Measurements from ENCODE around the gene KLK14. TPM values are rescaled to one million over a fixed set of nuclear protein-coding genes. Genes with fewer than 3 reads are reported as not detected.

The KLK14 gene
- polyA plus RNA-seq, 1 experiment: 0.06 TPM

GRCh38 chr19:51086153-51086850, 3.6 kb upstream of the KLK14 start:
- Histone ChIP-seq H3K36me3 (ENCODE audit: control insufficient read depth, insufficient read depth, low read length) (no peaks in the 10 kb centered on the region), H3K4me3 (ENCODE audit: low read depth, low read length) (no peak overlapping the region), H3K27me3 (ENCODE audit: control insufficient read depth, insufficient read depth, low read length) (no peaks in the 10 kb centered on the region)
- ChIA-PET POLR2A (interaction anchor here (0.5 kb wide), 1 partner anchor 20 kb away, joined by 7 read pairs; no protein-coding TSS in a partner anchor), CTCF (interaction anchor here (0.9 to 1.3 kb wide), 2 partner anchors 10 to 90 kb away, joined by 3 to 5 read pairs; no protein-coding TSS in a partner anchor)
- TF ChIP-seq CTCF (IDR thresholded peaks at IDR 0.05; ENCODE audit: insufficient read depth, low read depth, low read length): no peak
- no peak for DNase-seq (ENCODE audit: low read depth)

GRCh38 chr19:51084505-51084904, 1.8 kb upstream of the KLK14 start:
- ChIA-PET POLR2A (no interaction called here), CTCF (no interaction called here)
- no peaks in the 10 kb centered on the region for H3K36me3 ChIP-seq (ENCODE audit: control insufficient read depth, insufficient read depth, low read length)
- no peaks in the 10 kb centered on the region for H3K27me3 ChIP-seq (ENCODE audit: control insufficient read depth, insufficient read depth, low read length)
- H3K4me3 ChIP-seq (ENCODE audit: low read depth, low read length): no peak overlapping the region
- TF ChIP-seq CTCF (IDR thresholded peaks at IDR 0.05; ENCODE audit: insufficient read depth, low read depth, low read length): no peak
- DNase-seq (ENCODE audit: low read depth): no peak

GRCh38 chr19:51083783-51084182, 1.1 kb upstream of the KLK14 start:
- Histone ChIP-seq H3K4me3 (ENCODE audit: low read depth, low read length) (no peak overlapping the region), H3K36me3 (ENCODE audit: control insufficient read depth, insufficient read depth, low read length) (no peaks in the 10 kb centered on the region), H3K27me3 (ENCODE audit: control insufficient read depth, insufficient read depth, low read length) (no peaks in the 10 kb centered on the region)
- ChIA-PET POLR2A (no interaction called here), CTCF (interaction anchor here (0.8 kb wide), 1 partner anchor 13 kb away, joined by 3 read pairs; no protein-coding TSS in a partner anchor)
- DNase-seq (ENCODE audit: low read depth): no peak
- no peak for TF ChIP-seq CTCF (IDR thresholded peaks at IDR 0.05; ENCODE audit: insufficient read depth, low read depth, low read length)

- no peaks in the 10 kb centered on the region for H3K36me3 ChIP-seq (ENCODE audit: control insufficient read depth, insufficient read depth, low read length)
- ChIA-PET POLR2A (no interaction called here), CTCF (no interaction called here)
- no peak for TF ChIP-seq CTCF (IDR thresholded peaks at IDR 0.05; ENCODE audit: insufficient read depth, low read depth, low read length)
- DNase-seq (ENCODE audit: low read depth): no peak
- no peak overlapping the region for H3K4me3 ChIP-seq (ENCODE audit: low read depth, low read length)
- no peaks in the 10 kb centered on the region for H3K27me3 ChIP-seq (ENCODE audit: control insufficient read depth, insufficient read depth, low read length)
Measured at GRCh38 chr19:51083181-51083580, 494 bp upstream of the KLK14 start.

GRCh38 chr19:51081476-51081875, 1.2 kb downstream of the KLK14 start:
- Histone ChIP-seq H3K36me3 (ENCODE audit: control insufficient read depth, insufficient read depth, low read length) (no peaks in the 10 kb centered on the region), H3K4me3 (ENCODE audit: low read depth, low read length) (no peak overlapping the region), H3K27me3 (ENCODE audit: control insufficient read depth, insufficient read depth, low read length) (no peaks in the 10 kb centered on the region)
- no peak for DNase-seq (ENCODE audit: low read depth)
- CTCF ChIA-PET: interaction anchor here (0.9 kb wide), 1 partner anchor 77 kb away, joined by 3 read pairs; no protein-coding TSS in a partner anchor
- POLR2A ChIA-PET: no interaction called here
- TF ChIP-seq CTCF (IDR thresholded peaks at IDR 0.05; ENCODE audit: insufficient read depth, low read depth, low read length): no peak
